Measurements from ENCODE around the gene GBX2. TPM values are rescaled to one million over a fixed set of nuclear protein-coding genes. Genes with fewer than 3 reads are reported as not detected.

Gene GBX2
- total RNA-seq, 2 donors from 2014 or later: 0.20 TPM; not detected in 1

DNA sequence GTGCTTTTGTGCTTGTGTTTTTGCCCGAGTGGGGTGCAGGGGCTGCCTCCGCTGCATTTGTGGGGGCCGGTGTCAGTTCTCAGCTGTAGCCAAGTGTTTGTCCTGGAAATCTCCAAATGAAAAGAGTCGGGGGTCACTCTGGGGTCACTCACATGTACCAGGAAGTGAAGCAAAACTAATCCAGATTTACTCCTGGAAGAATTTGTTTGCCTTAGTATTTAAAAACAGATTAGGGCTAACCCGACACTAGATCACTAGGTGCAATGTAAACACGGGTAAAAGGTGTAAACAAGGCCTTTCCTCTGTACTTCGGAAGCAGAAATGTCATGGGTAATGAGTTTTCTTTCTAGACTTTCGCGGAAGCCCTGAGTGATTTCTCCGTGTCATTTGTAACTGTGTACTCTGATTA lies 50.3 kb downstream of the GBX2 start:
- Histone ChIP-seq H3K9ac (ENCODE audit: extremely low read depth, low read length, poor library complexity, severe bottlenecking) (no peak overlapping the region), H3K4me3 (ENCODE audit: low read length) (no peak overlapping the region), H3K36me3 (ENCODE audit: control insufficient read depth, insufficient read depth, low read length) (no peaks in the 10 kb centered on the region), H3K27ac (ENCODE audit: low read depth, low read length) (no peak overlapping the region), H3K27me3 (ENCODE audit: control insufficient read depth, insufficient read depth, low read length, poor library complexity, severe bottlenecking) (peaks cover 100% of the 10 kb centered on the region), H3K9me3 (ENCODE audit: control insufficient read depth, low read length) (no peaks in the 10 kb centered on the region), H3K4me1 (ENCODE audit: control insufficient read depth, insufficient read depth, low read length) (no peaks in the 10 kb centered on the region)
- 24 to 32% methylated on average over 9 to 10 of the region's 10 CpGs for WGBS, 2 experiments (ENCODE audit: insufficient coverage in 1 of 2, insufficient read length in 1 of 2)
- Mint-ChIP-seq H3K27ac (no peak overlapping the region), H3K4me1 (peaks cover 10% of the 10 kb centered on the region), H3K4me3 (no peak overlapping the region), H3K27me3 (ENCODE audit: insufficient read depth) (peaks cover 100% of the 10 kb centered on the region), H3K9me3 (no peaks in the 10 kb centered on the region), H3K36me3 (ENCODE audit: low read depth) (peaks cover 18% of the 10 kb centered on the region)
- DNase-seq: no peak
- TF ChIP-seq, protein P1, sequence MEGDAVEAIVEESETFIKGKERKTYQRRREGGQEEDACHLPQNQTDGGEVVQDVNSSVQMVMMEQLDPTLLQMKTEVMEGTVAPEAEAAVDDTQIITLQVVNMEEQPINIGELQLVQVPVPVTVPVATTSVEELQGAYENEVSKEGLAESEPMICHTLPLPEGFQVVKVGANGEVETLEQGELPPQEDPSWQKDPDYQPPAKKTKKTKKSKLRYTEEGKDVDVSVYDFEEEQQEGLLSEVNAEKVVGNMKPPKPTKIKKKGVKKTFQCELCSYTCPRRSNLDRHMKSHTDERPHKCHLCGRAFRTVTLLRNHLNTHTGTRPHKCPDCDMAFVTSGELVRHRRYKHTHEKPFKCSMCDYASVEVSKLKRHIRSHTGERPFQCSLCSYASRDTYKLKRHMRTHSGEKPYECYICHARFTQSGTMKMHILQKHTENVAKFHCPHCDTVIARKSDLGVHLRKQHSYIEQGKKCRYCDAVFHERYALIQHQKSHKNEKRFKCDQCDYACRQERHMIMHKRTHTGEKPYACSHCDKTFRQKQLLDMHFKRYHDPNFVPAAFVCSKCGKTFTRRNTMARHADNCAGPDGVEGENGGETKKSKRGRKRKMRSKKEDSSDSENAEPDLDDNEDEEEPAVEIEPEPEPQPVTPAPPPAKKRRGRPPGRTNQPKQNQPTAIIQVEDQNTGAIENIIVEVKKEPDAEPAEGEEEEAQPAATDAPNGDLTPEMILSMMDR (conservative IDR thresholded peaks at IDR 0.05): no peak

DNA sequence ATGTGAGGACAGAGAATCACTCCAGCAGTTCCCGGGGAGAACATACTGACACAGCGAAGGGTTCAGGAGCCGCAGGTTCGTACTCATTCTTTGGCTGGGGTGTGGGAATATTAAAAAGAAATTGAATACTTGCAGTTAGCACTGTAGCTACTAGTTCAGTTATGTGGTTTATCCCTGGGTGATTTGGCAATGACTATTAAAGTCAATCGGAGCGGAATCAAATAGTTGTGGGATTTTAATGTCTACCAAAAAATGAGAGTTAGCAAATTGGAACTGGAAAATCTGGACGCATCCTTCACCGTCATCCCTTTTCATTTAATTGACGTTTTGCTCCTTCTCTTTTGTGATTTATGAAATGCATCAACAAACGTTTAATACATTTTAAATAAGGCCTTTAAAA lies 50.8 kb downstream of the GBX2 start:
- no peaks in the 10 kb centered on the region for H3K4me1 ChIP-seq (ENCODE audit: control insufficient read depth, insufficient read depth, low read length)
- TF ChIP-seq, protein P1 (conservative IDR thresholded peaks at IDR 0.05): no peak
- Mint-ChIP-seq H3K27me3 (ENCODE audit: insufficient read depth) (peaks cover 100% of the 10 kb centered on the region), H3K4me3 (no peak overlapping the region), H3K36me3 (ENCODE audit: low read depth) (peaks cover 17% of the 10 kb centered on the region), H3K9me3 (no peaks in the 10 kb centered on the region), H3K4me1 (peaks cover 10% of the 10 kb centered on the region), H3K27ac (no peak overlapping the region)
- 80 to 83% methylated on average over 6 to 10 of the region's 10 CpGs for WGBS, 2 experiments (ENCODE audit: insufficient coverage in 1 of 2, insufficient read length in 1 of 2)
- no peaks in the 10 kb centered on the region for H3K36me3 ChIP-seq (ENCODE audit: control insufficient read depth, insufficient read depth, low read length)
- peaks cover 100% of the 10 kb centered on the region for H3K27me3 ChIP-seq (ENCODE audit: control insufficient read depth, insufficient read depth, low read length, poor library complexity, severe bottlenecking)
- H3K4me3 ChIP-seq (ENCODE audit: low read length): no peak overlapping the region
- H3K27ac ChIP-seq (ENCODE audit: low read depth, low read length): no peak overlapping the region
- H3K9me3 ChIP-seq (ENCODE audit: control insufficient read depth, low read length): no peaks in the 10 kb centered on the region
- no peak for DNase-seq
- no peak overlapping the region for H3K9ac ChIP-seq (ENCODE audit: extremely low read depth, low read length, poor library complexity, severe bottlenecking)

Other genes with a start within 250 kb of the GBX2 start
- gene ASB18, start 96.0 kb upstream of the GBX2 start, total RNA-seq: not detected

Measured in endodermal cell (in vitro differentiated cells).